Heart left ventricle (tissue), 13 donors: ENCODE results near the gene KRT77.

ENCODE experiments used
- CTCF ChIP-seq, 12 donors: fragments of 200-600 bp; sonication (generic) in 4 of 12; IDR thresholded peaks; one replicate each; pipeline versions ENCODE4 v1.5.0 to v1.8.0; 2018 to 2022; ENCODE audit warnings: antibody characterized with exemption in 12 of 12, mild to moderate bottlenecking in 5 of 12
- POLR2A ChIP-seq, 2 donors: fragments of 450-650 bp; IDR thresholded peaks; one replicate each; pipeline ENCODE4 v1.6.1; 2017; ENCODE audit warnings: antibody characterized with exemption in 2 of 2, mild to moderate bottlenecking in 2 of 2, moderate library complexity in 2 of 2
- donor health status: ischemic (EF 13 %, LVEDD 7.1; RV severe dilation, severe dysfunction).
- donor health status: DM: no; HTN: yes; CAD: no.
- donor health status: DM: no; HTN: no; CAD: no.
- donor health status: ischemic (EF 25% LVEDD 6.9; RV normal size, moderate dysfunction).
- donor health status: ischemic (EF 25% LVEDD 5.7; RV mildly dilated, moderate dysfunction).
- donor health status: ischemic (EF 35%, LVEDD 5.7; RV mildly dilated, moderate dysfunction).
- donor health status: nonischemic (EF 11% LVEDD 7.7; RV severe dilation, severe dysfunction).
- donor health status: DM: yes; HTN: yes; CAD: no.
- donor health status: PGD.
- donor health status: ischemic (EF 29% LVEDD 5.4; RV normal size, mild dysfunction).
- donor health status: nonischemic (EF 23%, LVEDD 6.1; RV moderate dilation, normal function).

- TF ChIP-seq POLR2A (IDR thresholded peaks at IDR 0.05) (no peak), CTCF (IDR thresholded peaks at IDR 0.05) (no peak)
Measured at GRCh38 chr12:52749827-52750226, 46.5 kb upstream of the KRT77 start.
